IMR-90 (cell line): ENCODE data around the gene NPB. TPM values are rescaled to one million over a fixed set of nuclear protein-coding genes. Genes with fewer than 3 reads are reported as not detected.

Experiments
- ATAC-seq: fragments of 200-7000 bp; cut with Tn5 transposase; 2 replicates; pipeline ENCODE4 v1.9.1; 2020; ENCODE audit warnings: low read depth, mild to moderate bottlenecking, moderate library complexity
- BruUV-seq: library from RNA; stranded (reverse); fragments of 400-500 nt; replicated peaks from 2 replicates; lab custom pipeline; 2021; lab: Mats Ljungman, UMichigan
- CTCF ChIA-PET: fragments of 300-600 bp; formaldehyde crosslinking; extraction: SDS; loops from one replicate; lab custom pipeline; 2021; ENCODE audit warnings: antibody characterized with exemption; lab: Yijun Ruan, JAX
- POLR2A ChIA-PET: fragments of 300-600 bp; sonication (Branson Sonifier 250); formaldehyde crosslinking; loops from one replicate; lab custom pipeline; 2022; ENCODE audit warnings: antibody characterized with exemption; ENCODE audit not compliant: unreplicated experiment; lab: Charles Lee
- DNase-seq: peaks from one replicate; pipeline ENCODE4 v3.0.0; 2013
- H2AFZ ChIP-seq: replicated peaks from 2 replicates; pipeline ENCODE3; 2013; ENCODE audit warnings: low read length, mild to moderate bottlenecking; ENCODE audit not compliant: poor library complexity
- H2AK5ac ChIP-seq: 2 replicates; pipeline ENCODE4 v1.6.1; 2013; ENCODE audit warnings: low read depth, low read length, inconsistent platforms
- H2AK9ac ChIP-seq: replicated peaks from 2 replicates; pipeline ENCODE3; 2013; ENCODE audit warnings: mild to moderate bottlenecking, low read depth, low read length, moderate library complexity; ENCODE audit not compliant: poor library complexity
- H2BK120ac ChIP-seq: 2 replicates; pipeline ENCODE4 v1.6.1; 2013; ENCODE audit warnings: low read depth, low read length, inconsistent platforms
- H2BK15ac ChIP-seq: 3 replicates; pipeline ENCODE4 v1.6.1; 2013; ENCODE audit warnings: low read depth, low read length, inconsistent platforms
- H2BK20ac ChIP-seq: 2 replicates; pipeline ENCODE4 v1.6.1; 2013; ENCODE audit warnings: low read depth, mild to moderate bottlenecking, inconsistent platforms, low read length, moderate library complexity
- H2BK5ac ChIP-seq: 2 replicates; pipeline ENCODE4 v1.6.1; 2013; ENCODE audit warnings: mild to moderate bottlenecking, low read depth, low read length, inconsistent platforms; ENCODE audit not compliant: poor library complexity, severe bottlenecking
- H3K14ac ChIP-seq: replicated peaks from 2 replicates; pipeline ENCODE4 v1.6.1; 2013; ENCODE audit warnings: low read depth, low read length, inconsistent platforms
- H3K18ac ChIP-seq: 2 replicates; pipeline ENCODE4 v1.6.1; 2013; ENCODE audit warnings: low read depth, low read length, control low read depth
- H3K23ac ChIP-seq: 2 replicates; pipeline ENCODE4 v1.6.1; 2013; ENCODE audit warnings: low read depth, low read length, inconsistent platforms
- H3K27ac ChIP-seq: 2 replicates; pipeline ENCODE4 v1.5.1; 2013; ENCODE audit warnings: mild to moderate bottlenecking, control low read depth, low read length; ENCODE audit not compliant: insufficient read depth
- H3K27me3 ChIP-seq: 2 replicates; pipeline ENCODE4 v1.6.1; 2013; ENCODE audit warnings: low read length; ENCODE audit not compliant: control insufficient read depth, insufficient read depth
- H3K36me3 ChIP-seq: 2 replicates; pipeline ENCODE4 v1.6.1; 2013; ENCODE audit warnings: low read length, mixed read lengths; ENCODE audit not compliant: control insufficient read depth, insufficient read depth
- H3K4ac ChIP-seq: 2 replicates; pipeline ENCODE4 v1.6.1; 2013; ENCODE audit warnings: low read depth, low read length, inconsistent platforms
- H3K4me1 ChIP-seq: 2 replicates; pipeline ENCODE4 v1.6.1; 2013; ENCODE audit warnings: low read length, mixed read lengths; ENCODE audit not compliant: control insufficient read depth, insufficient read depth
- H3K4me2 ChIP-seq: 2 replicates; pipeline ENCODE4 v1.6.1; 2013; ENCODE audit warnings: low read depth, mild to moderate bottlenecking, control low read depth, low read length, moderate library complexity
- H3K4me3 ChIP-seq: 2 replicates; pipeline ENCODE4 v1.5.1; 2013; ENCODE audit warnings: low read depth, mild to moderate bottlenecking, control low read depth, low read length, moderate library complexity; ENCODE audit not compliant: insufficient read depth
- H3K56ac ChIP-seq: 2 replicates; pipeline ENCODE4 v1.6.1; 2013; ENCODE audit warnings: low read length, inconsistent platforms; ENCODE audit not compliant: insufficient read depth; ENCODE audit errors: extremely low read depth
- H3K79me1 ChIP-seq, 2 experiments: 2 replicates each; pipeline ENCODE4 v1.6.1; 2013; ENCODE audit warnings: low read length in 2 of 2, inconsistent platforms in 1 of 2, low read depth in 1 of 2
- H3K9ac ChIP-seq: 2 replicates; pipeline ENCODE4 v1.6.1; 2013; ENCODE audit warnings: low read depth, low read length, control low read depth
- H3K9me1 ChIP-seq: 2 replicates; pipeline ENCODE4 v1.6.1; 2013; ENCODE audit warnings: low read length, inconsistent platforms; ENCODE audit not compliant: insufficient read depth
- H3K9me3 ChIP-seq: 2 replicates; pipeline ENCODE4 v1.6.1; 2013; ENCODE audit warnings: low read length; ENCODE audit not compliant: control insufficient read depth, insufficient read depth
- H4K20me1 ChIP-seq: 2 replicates; pipeline ENCODE4 v1.6.1; 2013; ENCODE audit warnings: low read length, inconsistent platforms; ENCODE audit not compliant: insufficient read depth
- H4K5ac ChIP-seq: 2 replicates; pipeline ENCODE4 v1.6.1; 2013; ENCODE audit warnings: mild to moderate bottlenecking, low read depth, low read length, control low read depth
- H4K8ac ChIP-seq, 2 experiments: 2 replicates each; pipeline ENCODE4 v1.6.1; 2013; ENCODE audit warnings: low read depth in 2 of 2, low read length in 2 of 2, control low read depth in 1 of 2, inconsistent platforms in 1 of 2
- H4K91ac ChIP-seq: 2 replicates; pipeline ENCODE4 v1.6.1; 2013; ENCODE audit warnings: low read depth, low read length, inconsistent platforms; ENCODE audit not compliant: insufficient read depth
- CHD1 ChIP-seq: IDR thresholded peaks from 2 replicates; pipeline ENCODE4 v1.6.1; 2012; ENCODE audit warnings: low read depth, low read length, improper control_type of control experiment
- CTCF ChIP-seq: conservative IDR thresholded peaks from 2 replicates; pipeline ENCODE4 v1.5.1; 2012; ENCODE audit warnings: mild to moderate bottlenecking, low read depth, low read length, improper control_type of control experiment
- ELK1 ChIP-seq: fragments of 150-350 bp; IDR thresholded peaks from 2 replicates; pipeline ENCODE4 v1.6.1; 2016; ENCODE audit warnings: low read depth, mild to moderate bottlenecking, low read length, moderate library complexity, borderline replicate concordance
- MAFK ChIP-seq: IDR thresholded peaks from 2 replicates; pipeline ENCODE4 v1.6.1; 2012; ENCODE audit warnings: low read depth, low read length, improper control_type of control experiment
- MXI1 ChIP-seq: IDR thresholded peaks from 2 replicates; pipeline ENCODE4 v1.6.1; 2012; ENCODE audit warnings: low read depth, mild to moderate bottlenecking, low read length, moderate library complexity, borderline replicate concordance
- NFE2L2 ChIP-seq: fragments of 150-350 bp; IDR thresholded peaks from 2 replicates; pipeline ENCODE4 v1.6.1; 2016; ENCODE audit warnings: low read depth, mild to moderate bottlenecking, low read length
- RAD21 ChIP-seq: IDR thresholded peaks from 2 replicates; pipeline ENCODE4 v1.6.1; 2012; ENCODE audit warnings: low read length, improper control_type of control experiment
- RFX5 ChIP-seq: IDR thresholded peaks from 2 replicates; pipeline ENCODE4 v1.8.0; 2012; ENCODE audit warnings: low read depth, mild to moderate bottlenecking, low read length, moderate library complexity
- SMC3 ChIP-seq: fragments of 150-350 bp; IDR thresholded peaks from 2 replicates; pipeline ENCODE4 v1.6.1; 2016; ENCODE audit warnings: low read depth, mild to moderate bottlenecking, antibody characterized with exemption, low read length, moderate library complexity
- USF2 ChIP-seq: fragments of 150-350 bp; IDR thresholded peaks from 2 replicates; pipeline ENCODE4 v1.6.1; 2017; ENCODE audit warnings: mild to moderate bottlenecking, antibody characterized with exemption, low read length, low read depth
- WGBS, 2 experiments: methylation state at CpG; one replicate each; pipeline versions ENCODE4 v1.1.5 to v1.1.7; 2013; ENCODE audit warnings: missing lambda C conversion rate in 2 of 2; ENCODE audit not compliant: insufficient read length in 1 of 2; ENCODE audit errors: extremely low coverage in 2 of 2; 5-methylcytosine and 5-hydroxymethylcytosine counted together
- dilution Hi-C: fragments of 300-500 bp; cut with HindIII; formaldehyde crosslinking; loops from one replicate; pipeline ENCODE4 v1.14.3; 2018; ENCODE audit warnings: low sequenced_read_pairs; ENCODE audit not compliant: unreplicated experiment
- in situ Hi-C: fragments of 300-500 bp; cut with MboI; formaldehyde crosslinking; loops from 3 replicates; pipeline ENCODE4 v1.14.3; 2019; ENCODE audit warnings: low sequenced_read_pairs, inconsistent platforms, mixed read lengths
- intact Hi-C: fragments of 100-400 bp; cut with micrococcal nuclease; formaldehyde crosslinking; loops from 2 replicates; pipeline ENCODE4 v1.10.0; 2022
- polyA plus RNA-seq, 3 experiments: library from polyadenylated mRNA; depleted of rRNA; stranded (reverse); fragments of >200 nt; gene quantifications; 2 replicates each; pipeline ENCODE4 v1.2.3, GENCODE V29; 2012; ENCODE audit warnings: low replicate concordance in 1 of 3
- total RNA-seq: library from RNA; depleted of rRNA; stranded (reverse); fragments of >200 nt; gene quantifications from 2 replicates; pipeline ENCODE4 v1.2.3, GENCODE V29; 2012

Gene NPB
- total and polyA plus RNA-seq, 2 of the 4 experiments (the other 2 are of a cell fraction) = 0.51 TPM; not detected in 1

GRCh38 chr17:81888988-81889595, 12.9 kb upstream of the NPB start (continued):
- TF ChIP-seq ELK1 (no peak), USF2 (no peak)

GRCh38 chr17:81889602-81890001, 12.4 kb upstream of the NPB start:
- in situ Hi-C loops = no loop called here
- Histone ChIP-seq H2AFZ (no peak overlapping the region), H3K56ac (no peak overlapping the region), H2AK5ac (no peak overlapping the region), H3K18ac (no peak overlapping the region), H2BK15ac (no peak overlapping the region), H2BK5ac (no peak overlapping the region), H3K9me3 (no peaks in the 10 kb centered on the region), H2AK9ac (no peak overlapping the region), H3K36me3 (peaks cover 57% of the 10 kb centered on the region), H3K4me3 (no peak overlapping the region), H3K4me1 (peaks cover 4% of the 10 kb centered on the region; the same call in 1 of the 2 replicates), H4K20me1 (peaks cover 18% of the 10 kb centered on the region), H4K91ac (no peak overlapping the region), H3K9ac (peak overlapping the region; percentile 82; the same call in 1 of the 2 replicates), H3K27me3 (no peaks in the 10 kb centered on the region), H3K4ac (no peak overlapping the region), H2BK20ac (no peak overlapping the region), H4K8ac (0 out of 4 replicates have a peak overlapping the region, but pooled peaks of 1 of the 2 experiments have one; percentile 1), H3K27ac (no peak overlapping the region), H2BK120ac (no peak overlapping the region), H3K14ac (no peak overlapping the region), H3K4me2 (no peak overlapping the region), H3K23ac (peak overlapping the region; percentile 43; the same call in 1 of the 2 replicates), H3K79me1 (peaks cover 48 to 72% of the 10 kb centered on the region in 2 experiments), H4K5ac (no peak overlapping the region), H3K9me1 (0 out of 2 replicates have a peak, but pooled peaks cover 4% of the 10 kb centered on the region)
- TF ChIP-seq RAD21 (no peak), RFX5 (no peak), CTCF (no peak), MXI1 (no peak), MAFK (no peak), CHD1 (no peak), NFE2L2 (no peak), SMC3 (no peak)
- intact Hi-C loops = no loop called here
- POLR2A ChIA-PET = no interaction called here
- no TSS peak for BruUV-seq
- no peak for ATAC-seq
- 90% methylated on average over 2 of the region's 9 CpGs; no CpG with 5 or more reads in 1 of the 2 experiments for WGBS, 2 experiments
- DNase-seq = no peak
- CTCF ChIA-PET = no interaction called here
- dilution Hi-C loops = no loop called here
